Endothelial cell of umbilical vein (primary cell): Measurements from ENCODE around the gene NR6A1. TPM values are rescaled to one million over a fixed set of nuclear protein-coding genes. Genes with fewer than 3 reads are reported as not detected.

Source experiments
- BruUV-seq: library from RNA; stranded (reverse); fragments of 400-500 nt; replicated peaks from 2 replicates; lab custom pipeline; 2021; lab: Mats Ljungman, UMichigan
- CTCF ChIA-PET: fragments of 300-600, 350-600 bp; sonication (Branson Sonifier 250); formaldehyde crosslinking; loops from one replicate; lab custom pipeline; 2021; ENCODE audit warnings: antibody characterized with exemption, inconsistent platforms; lab: Charles Lee
- POLR2A ChIA-PET: fragments of 300-600, 350-600 bp; sonication (Branson Sonifier 250); formaldehyde crosslinking; loops from one replicate; lab custom pipeline; 2021; ENCODE audit warnings: antibody characterized with exemption, inconsistent platforms; lab: Charles Lee
- DNase-seq: peaks from one replicate; pipeline ENCODE4 v3.0.0-alpha.2; 2011; ENCODE audit warnings: low read depth, low spot score
- FAIRE-seq: peaks from 2 replicates; lab custom pipeline; 2011; peaks lifted over from hg19 to GRCh38; lab: Jason Lieb, UNC
- H2AFZ ChIP-seq: 2 replicates; pipeline ENCODE4 v1.6.0; 2012; ENCODE audit warnings: low read depth, low read length, control low read depth, inconsistent platforms
- H3K27ac ChIP-seq: 2 replicates; pipeline ENCODE4 v1.5.1; 2011; ENCODE audit warnings: low read depth, mild to moderate bottlenecking, control low read depth, low read length, moderate library complexity; ENCODE audit not compliant: insufficient read depth
- H3K27me3 ChIP-seq, 2 experiments: 2 replicates each; pipeline versions ENCODE4 v1.6.0 to v1.6.1; 2011; ENCODE audit warnings: low read length in 2 of 2, mixed read lengths in 1 of 2; ENCODE audit not compliant: control insufficient read depth in 2 of 2, insufficient read depth in 2 of 2
- H3K36me3 ChIP-seq, 2 experiments: 2 replicates in 1 of 2; 3 replicates in 1 of 2; pipeline ENCODE4 v1.5.1; 2011; ENCODE audit warnings: low read length in 2 of 2, mild to moderate bottlenecking in 1 of 2, moderate library complexity in 1 of 2; ENCODE audit not compliant: control insufficient read depth in 2 of 2, insufficient read depth in 2 of 2; ENCODE audit errors: extremely low read depth in 1 of 2
- H3K4me1 ChIP-seq: 3 replicates; pipeline ENCODE4 v1.5.1; 2011; ENCODE audit warnings: mild to moderate bottlenecking, low read length; ENCODE audit not compliant: control insufficient read depth, insufficient read depth; ENCODE audit errors: extremely low read depth
- H3K4me2 ChIP-seq: 2 replicates; pipeline ENCODE4 v1.6.1; 2011; ENCODE audit warnings: low read length, control low read depth, mixed read lengths; ENCODE audit not compliant: insufficient read depth
- H3K4me3 ChIP-seq, 3 experiments: fragments of 200-600 bp in 1 of 3; sonication (generic), shearing (Covaris generic) in 1 of 3; replicated peaks in 1 of 3; 2 replicates each; pipeline ENCODE4 v1.5.1; 2011 to 2016; ENCODE audit warnings: control low read depth in 3 of 3, low read length in 3 of 3, mild to moderate bottlenecking in 2 of 3, inconsistent platforms in 1 of 3, low read depth in 1 of 3, moderate library complexity in 1 of 3; ENCODE audit not compliant: insufficient read depth in 1 of 3
- H3K79me2 ChIP-seq: 2 replicates; pipeline ENCODE4 v1.6.0; 2012; ENCODE audit warnings: low read length, inconsistent platforms; ENCODE audit not compliant: control insufficient read depth, insufficient read depth
- H3K9ac ChIP-seq: replicated peaks from 2 replicates; pipeline ENCODE3; 2011; ENCODE audit warnings: low read length, control low read depth; ENCODE audit not compliant: insufficient read depth; ENCODE audit errors: extremely low read depth
- H3K9me1 ChIP-seq: replicated peaks from 3 replicates; pipeline ENCODE4 v1.6.0; 2011; ENCODE audit warnings: mild to moderate bottlenecking, low read length; ENCODE audit not compliant: control insufficient read depth, insufficient read depth; ENCODE audit errors: extremely low read depth
- H3K9me3 ChIP-seq: replicated peaks from 2 replicates; pipeline ENCODE4 v1.5.1; 2012; ENCODE audit warnings: low read length, inconsistent platforms; ENCODE audit not compliant: control insufficient read depth, insufficient read depth
- H4K20me1 ChIP-seq: replicated peaks from 2 replicates; pipeline ENCODE3; 2011; ENCODE audit warnings: mild to moderate bottlenecking, low read length; ENCODE audit not compliant: control insufficient read depth, insufficient read depth; ENCODE audit errors: extremely low read depth
- EZH2 ChIP-seq: IDR thresholded peaks from 2 replicates; pipeline ENCODE4 v1.6.1; 2012; ENCODE audit warnings: borderline replicate concordance, low read depth, mild to moderate bottlenecking, moderate library complexity, low read length, inconsistent platforms; ENCODE audit not compliant: severe bottlenecking
- FOS ChIP-seq: IDR thresholded peaks from 2 replicates; pipeline ENCODE4 v1.6.1; 2011; ENCODE audit warnings: mild to moderate bottlenecking, low read length, moderate library complexity, borderline replicate concordance; ENCODE audit not compliant: insufficient read depth
- GATA2 ChIP-seq: IDR thresholded peaks from 2 replicates; pipeline ENCODE4 v1.7.0; 2011; ENCODE audit warnings: low read depth, mild to moderate bottlenecking, moderate library complexity, mixed read lengths, low read length; ENCODE audit not compliant: insufficient read length, insufficient read depth
- JUN ChIP-seq: IDR thresholded peaks from 2 replicates; pipeline ENCODE4 v1.6.1; 2011; ENCODE audit warnings: borderline replicate concordance, low read depth; ENCODE audit not compliant: insufficient read length, insufficient read depth
- MYC ChIP-seq: IDR thresholded peaks from one replicate; pipeline ENCODE4 v1.6.1; 2011; ENCODE audit warnings: mild to moderate bottlenecking, low read depth, low read length
- POLR2A ChIP-seq: IDR thresholded peaks from 2 replicates; pipeline ENCODE4 v1.6.1; 2012; ENCODE audit warnings: low read depth, mild to moderate bottlenecking, control low read depth, low read length
- POLR2AphosphoS5 ChIP-seq: IDR thresholded peaks from 2 replicates; pipeline ENCODE4 v1.6.1; 2012; ENCODE audit warnings: low read depth, mild to moderate bottlenecking, control low read depth, low read length, moderate library complexity; ENCODE audit not compliant: insufficient read depth
- dilution Hi-C: fragments of 300-500 bp; cut with MboI; formaldehyde crosslinking; loops from one replicate; pipeline ENCODE4 v1.15.0; 2019; ENCODE audit warnings: low sequenced_read_pairs; ENCODE audit not compliant: extremely low pct_ligation_motif_present
- intact Hi-C: fragments of 100-400 bp; cut with micrococcal nuclease; formaldehyde crosslinking; loops from one replicate; pipeline ENCODE4 v1.10.0; 2022
- polyA plus RNA-seq, 4 experiments: library from polyadenylated mRNA; depleted of rRNA in 3 of 4; stranded (reverse) in 3 of 4; unstranded in 1 of 4; fragments of >200 nt; gene quantifications; 2 replicates each; pipeline versions ENCODE4 v1.2.1 to v1.2.3, GENCODE V29; 2011 to 2012; ENCODE audit warnings: missing spikeins in 1 of 4
- total RNA-seq: library from RNA; stranded (reverse); gene quantifications from 2 replicates; pipeline ENCODE4 v1.2.3, GENCODE V29; 2021
- TF ChIP-seq, protein P1 (sequence below), 2 donors: IDR thresholded peaks; 1 replicate in 1 of 2; 2 replicates in 1 of 2; pipeline ENCODE4 v1.5.1; 2011; ENCODE audit warnings: low read length in 2 of 2, mild to moderate bottlenecking in 2 of 2, moderate library complexity in 2 of 2, control low read depth in 1 of 2, inconsistent platforms in 1 of 2, low read depth in 1 of 2; ENCODE audit not compliant: insufficient read depth in 1 of 2; ENCODE audit errors: extremely low read depth in 1 of 2
- TF ChIP-seq, protein P2 (sequence below): IDR thresholded peaks from 2 replicates; pipeline ENCODE4 v1.6.1; 2011; ENCODE audit not compliant: insufficient read depth, insufficient read length

NR6A1 gene
- total and polyA plus RNA-seq, 2 donors (not counting 3 experiments of a cell fraction or from before 2014, with no cell fraction given), result 0.17 to 1.2 TPM

DNA sequence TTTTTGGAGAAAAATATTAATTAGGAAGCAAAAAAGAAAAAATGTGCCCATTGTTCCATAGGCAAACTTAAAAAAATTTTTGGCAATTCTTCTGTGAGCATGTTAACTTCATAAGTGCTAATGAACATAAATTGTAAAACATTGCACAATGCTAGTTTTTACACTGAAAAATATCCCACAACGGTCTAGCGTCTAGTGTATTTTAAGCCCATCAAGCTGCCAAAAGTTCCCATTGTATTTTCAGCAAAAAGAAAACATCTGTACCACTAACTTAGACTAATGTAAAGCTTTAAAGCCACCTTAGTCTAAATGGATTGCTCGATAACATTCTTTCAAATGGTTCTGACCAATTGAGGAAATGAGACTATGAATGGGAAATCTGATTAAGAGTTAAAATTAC is 2.8 kb downstream of the NR6A1 start:
- peaks cover 10% of the 10 kb centered on the region for H3K4me1 ChIP-seq
- no peak overlapping the region for H2AFZ ChIP-seq
- no peak overlapping the region for H3K27ac ChIP-seq
- DNase-seq (no peak), FAIRE-seq (no peak)
- no peak for TF ChIP-seq GATA2
- no peak for TF ChIP-seq POLR2AphosphoS5
- TF ChIP-seq POLR2A, result no peak
- TF ChIP-seq FOS, result no peak
- TF ChIP-seq JUN, result no peak
- TF ChIP-seq, protein P1, sequence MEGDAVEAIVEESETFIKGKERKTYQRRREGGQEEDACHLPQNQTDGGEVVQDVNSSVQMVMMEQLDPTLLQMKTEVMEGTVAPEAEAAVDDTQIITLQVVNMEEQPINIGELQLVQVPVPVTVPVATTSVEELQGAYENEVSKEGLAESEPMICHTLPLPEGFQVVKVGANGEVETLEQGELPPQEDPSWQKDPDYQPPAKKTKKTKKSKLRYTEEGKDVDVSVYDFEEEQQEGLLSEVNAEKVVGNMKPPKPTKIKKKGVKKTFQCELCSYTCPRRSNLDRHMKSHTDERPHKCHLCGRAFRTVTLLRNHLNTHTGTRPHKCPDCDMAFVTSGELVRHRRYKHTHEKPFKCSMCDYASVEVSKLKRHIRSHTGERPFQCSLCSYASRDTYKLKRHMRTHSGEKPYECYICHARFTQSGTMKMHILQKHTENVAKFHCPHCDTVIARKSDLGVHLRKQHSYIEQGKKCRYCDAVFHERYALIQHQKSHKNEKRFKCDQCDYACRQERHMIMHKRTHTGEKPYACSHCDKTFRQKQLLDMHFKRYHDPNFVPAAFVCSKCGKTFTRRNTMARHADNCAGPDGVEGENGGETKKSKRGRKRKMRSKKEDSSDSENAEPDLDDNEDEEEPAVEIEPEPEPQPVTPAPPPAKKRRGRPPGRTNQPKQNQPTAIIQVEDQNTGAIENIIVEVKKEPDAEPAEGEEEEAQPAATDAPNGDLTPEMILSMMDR (IDR thresholded peaks at IDR 0.05; ENCODE audit: extremely low read depth in 1 of 2, insufficient read depth in 1 of 2, low read depth in 1 of 2, low read length in 2 of 2), result no peak
- TF ChIP-seq, protein P2, sequence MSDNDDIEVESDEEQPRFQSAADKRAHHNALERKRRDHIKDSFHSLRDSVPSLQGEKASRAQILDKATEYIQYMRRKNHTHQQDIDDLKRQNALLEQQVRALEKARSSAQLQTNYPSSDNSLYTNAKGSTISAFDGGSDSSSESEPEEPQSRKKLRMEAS, result no peak
- TF ChIP-seq MYC, result no peak
- TF ChIP-seq EZH2, result no peak
- dilution Hi-C loops (no loop called here), intact Hi-C loops (loop anchor here (5.0 kb wide), 1 partner anchor 216 kb away; no protein-coding TSS in a partner anchor)
- no TSS peak for BruUV-seq
- ChIA-PET POLR2A (no interaction called here), CTCF (interaction anchor here (1.1 to 2.0 kb wide), 4 partner anchors 82 to 217 kb away, joined by 3 to 8 read pairs (median 4); partner anchors contain the start of gene WDR38)
- no peak overlapping the region for H3K4me2 ChIP-seq
- H3K27me3 ChIP-seq, result peaks cover 45 to 65% of the 10 kb centered on the region in 2 experiments
- no peaks in the 10 kb centered on the region for H3K79me2 ChIP-seq
- H4K20me1 ChIP-seq, result peaks cover 2% of the 10 kb centered on the region
- no peaks in the 10 kb centered on the region for H3K9me3 ChIP-seq
- no peaks in the 10 kb centered on the region for H3K36me3 ChIP-seq
- H3K9me1 ChIP-seq, result no peaks in the 10 kb centered on the region
- H3K4me3 ChIP-seq, result no peak overlapping the region
- H3K9ac ChIP-seq, result no peak overlapping the region
